Common myeloid progenitor, CD34-positive (primary cell): ENCODE data around the gene RNF222.

Source experiments
- CTCF ChIA-PET: fragments of 350-600 bp; sonication (Branson Sonifier 250); formaldehyde crosslinking; loops from one replicate; lab custom pipeline; 2021; ENCODE audit warnings: antibody characterized with exemption; lab: Charles Lee
- POLR2A ChIA-PET: fragments of 350-600 bp; sonication (Branson Sonifier 250); formaldehyde crosslinking; loops from one replicate; lab custom pipeline; 2021; ENCODE audit warnings: antibody characterized with exemption; lab: Charles Lee
- DNase-seq, 3 donors: peaks; one replicate each; pipeline versions ENCODE4 v3.0.0 to v3.0.0-alpha.2; 2013
- H3K27ac ChIP-seq, 2 experiments: 1 replicate in 1 of 2; 2 replicates in 1 of 2; pipeline ENCODE4 v1.7.0; 2013; ENCODE audit warnings: inconsistent platforms in 2 of 2, low read length in 2 of 2, mild to moderate bottlenecking in 2 of 2, low read depth in 1 of 2, moderate library complexity in 1 of 2; ENCODE audit not compliant: severe bottlenecking in 2 of 2, insufficient read depth in 1 of 2, poor library complexity in 1 of 2
- H3K27me3 ChIP-seq, 5 experiments: replicated peaks in 2 of 5; 1 replicate in 3 of 5; 2 replicates in 2 of 5; pipeline versions ENCODE4 v1.6.1 to v1.7.0; 2013; ENCODE audit warnings: low read length in 4 of 5, mild to moderate bottlenecking in 2 of 5, moderate library complexity in 2 of 5, inconsistent platforms in 1 of 5; ENCODE audit not compliant: insufficient read depth in 5 of 5, control insufficient read depth in 4 of 5
- H3K36me3 ChIP-seq, 4 experiments: 1 replicate in 2 of 4; 2 replicates in 2 of 4; pipeline versions ENCODE4 v1.6.1 to v1.7.0; 2013; ENCODE audit warnings: low read length in 3 of 4, control low read depth in 1 of 4, mild to moderate bottlenecking in 1 of 4; ENCODE audit not compliant: control insufficient read depth in 4 of 4, insufficient read depth in 4 of 4
- H3K4me1 ChIP-seq, 4 experiments: 1 replicate in 3 of 4; 2 replicates in 1 of 4; pipeline versions ENCODE4 v1.6.1 to v1.7.1; 2013; ENCODE audit warnings: low read length in 3 of 4, mild to moderate bottlenecking in 3 of 4, control low read depth in 1 of 4, inconsistent platforms in 1 of 4, moderate library complexity in 1 of 4; ENCODE audit not compliant: control insufficient read depth in 4 of 4, insufficient read depth in 4 of 4; ENCODE audit errors: control extremely low read depth in 1 of 4
- H3K4me3 ChIP-seq, 7 experiments: 1 replicate in 4 of 7; 2 replicates in 3 of 7; pipeline versions ENCODE4 v1.5.1 to v1.7.0; 2013; ENCODE audit warnings: mild to moderate bottlenecking in 7 of 7, low read length in 6 of 7, moderate library complexity in 6 of 7, inconsistent platforms in 2 of 7, low read depth in 2 of 7, control low read depth in 1 of 7; ENCODE audit not compliant: insufficient read depth in 4 of 7, control insufficient read depth in 1 of 7; ENCODE audit errors: extremely low read depth in 1 of 7
- H3K9me3 ChIP-seq, 5 experiments: 1 replicate in 4 of 5; 2 replicates in 1 of 5; pipeline versions ENCODE4 v1.6.1 to v1.7.1; 2013; ENCODE audit warnings: low read length in 4 of 5, mild to moderate bottlenecking in 2 of 5, inconsistent platforms in 1 of 5, low read depth in 1 of 5, moderate library complexity in 1 of 5; ENCODE audit not compliant: control insufficient read depth in 4 of 5, insufficient read depth in 2 of 5; ENCODE audit errors: control extremely low read depth in 1 of 5
- WGBS: methylation state at CpG from one replicate; pipeline ENCODE4 v1.1.5; 2013; ENCODE audit not compliant: insufficient coverage; 5-methylcytosine and 5-hydroxymethylcytosine counted together

The RNF222 gene

GRCh38 chr17:8426094-8426720, 28.6 kb upstream of the RNF222 start:
- Histone ChIP-seq H3K36me3 (no peaks in the 10 kb centered on the region), H3K9me3 (no peaks in the 10 kb centered on the region), H3K27ac (no peak overlapping the region), H3K4me1 (no peaks in the 10 kb centered on the region), H3K4me3 (no peak overlapping the region), H3K27me3 (no peaks in the 10 kb centered on the region)
- POLR2A ChIA-PET = no interaction called here
- DNase-seq = no peak
- 74% methylated on average over 4 of the region's 6 CpGs for WGBS
- CTCF ChIA-PET = interaction anchor here (1.5 kb wide), 1 partner anchor 11 kb away, joined by 4 read pairs; no protein-coding TSS in a partner anchor

- H3K4me1 ChIP-seq = peaks cover 0 to 10% (median 2%) of the 10 kb centered on the region in 4 experiments
- H3K4me3 ChIP-seq = no peak overlapping the region
- no peaks in the 10 kb centered on the region for H3K36me3 ChIP-seq
- no peak for DNase-seq
- no peak overlapping the region for H3K27ac ChIP-seq
- POLR2A ChIA-PET = interaction anchor here (0.8 to 1.5 kb wide), 2 partner anchors 14 to 31 kb away, joined by 3 to 4 read pairs; partner anchors contain the start of gene NDEL1
- CTCF ChIA-PET = interaction anchor here (0.7 to 2.1 kb wide), 5 partner anchors 8 to 38 kb away, joined by 3 to 12 read pairs (median 6); no protein-coding TSS in a partner anchor
- 100% methylated on average over 2 of the region's 3 CpGs for WGBS
- H3K9me3 ChIP-seq = no peaks in the 10 kb centered on the region
- H3K27me3 ChIP-seq = peaks cover 0 to 2% (median 0%) of the 10 kb centered on the region in 5 experiments
Observed at GRCh38 chr17:8421571-8421970, 23.9 kb upstream of the RNF222 start.

GRCh38 chr17:8420041-8420934, 22.7 kb upstream of the RNF222 start:
- ChIA-PET POLR2A (interaction anchor here (0.6 to 1.2 kb wide), 3 partner anchors 15 to 172 kb away, joined by 4 to 5 read pairs (median 4); partner anchors contain the start of genes CTC1 and NDEL1), CTCF (interaction anchor here (1.0 to 2.1 kb wide), 5 partner anchors 9 to 37 kb away, joined by 3 to 12 read pairs (median 6); no protein-coding TSS in a partner anchor)
- peak overlapping the region in 1 of 2 experiments; percentile 9 for H3K27ac ChIP-seq
- DNase-seq = peak; percentile 27 to 62 (median 59)
- H3K4me3 ChIP-seq = no peak overlapping the region
- no peaks in the 10 kb centered on the region for H3K36me3 ChIP-seq
- peaks cover 0 to 10% (median 2%) of the 10 kb centered on the region in 4 experiments for H3K4me1 ChIP-seq
- H3K9me3 ChIP-seq = no peaks in the 10 kb centered on the region
- 71% methylated on average over 3 of the region's 5 CpGs for WGBS
- peaks cover 0 to 4% (median 0%) of the 10 kb centered on the region in 5 experiments for H3K27me3 ChIP-seq

GRCh38 chr17:8419305-8419704, 21.7 kb upstream of the RNF222 start:
- Histone ChIP-seq H3K27ac (no peak overlapping the region), H3K27me3 (peaks cover 0 to 4% (median 0%) of the 10 kb centered on the region in 5 experiments), H3K4me1 (peaks cover 0 to 10% (median 2%) of the 10 kb centered on the region in 4 experiments), H3K36me3 (no peaks in the 10 kb centered on the region), H3K9me3 (no peaks in the 10 kb centered on the region), H3K4me3 (no peak overlapping the region)
- no peak for DNase-seq
- CTCF ChIA-PET = no interaction called here
- POLR2A ChIA-PET = no interaction called here
- no CpG with 5 or more reads among the region's 1 CpG for WGBS

- Histone ChIP-seq H3K36me3 (no peaks in the 10 kb centered on the region), H3K9me3 (no peaks in the 10 kb centered on the region), H3K27ac (no peak overlapping the region), H3K4me3 (no peak overlapping the region), H3K27me3 (peaks cover 0 to 4% (median 0%) of the 10 kb centered on the region in 5 experiments), H3K4me1 (peaks cover 1 to 13% (median 3%) of the 10 kb centered on the region in 4 experiments)
- ChIA-PET CTCF (interaction anchor here (0.9 kb wide), 1 partner anchor 18 kb away, joined by 3 read pairs; no protein-coding TSS in a partner anchor), POLR2A (no interaction called here)
- WGBS = no CpG with 5 or more reads among the region's 1 CpG
- no peak for DNase-seq
Observed at GRCh38 chr17:8418471-8418870, 20.8 kb upstream of the RNF222 start.

GRCh38 chr17:8417806-8418205, 20.2 kb upstream of the RNF222 start:
- 97% methylated on average over 3 of the region's 4 CpGs for WGBS
- no peaks in the 10 kb centered on the region for H3K36me3 ChIP-seq
- no peak overlapping the region for H3K27ac ChIP-seq
- POLR2A ChIA-PET = no interaction called here
- H3K4me3 ChIP-seq = no peak overlapping the region
- CTCF ChIA-PET = interaction anchor here (0.9 kb wide), 1 partner anchor 19 kb away, joined by 3 read pairs; no protein-coding TSS in a partner anchor
- peaks cover 4 to 20% (median 10%) of the 10 kb centered on the region in 4 experiments for H3K4me1 ChIP-seq
- H3K9me3 ChIP-seq = no peaks in the 10 kb centered on the region
- DNase-seq = peak in 2 of 3 donors; percentile 12 to 17
- peaks cover 0 to 4% (median 0%) of the 10 kb centered on the region in 5 experiments for H3K27me3 ChIP-seq
